Embryonic facial prominence (tissue), 1 donor: ENCODE measurements around the gene FANCI.
A peak's percentile ranks its signal among the peaks of the same experiment; 100 is the strongest.

ENCODE experiments used
- DNase-seq: peaks from one replicate; pipeline ENCODE4 v3.0.0-alpha.2; 2016; ENCODE audit errors: extremely low spot score

FANCI gene

DNA sequence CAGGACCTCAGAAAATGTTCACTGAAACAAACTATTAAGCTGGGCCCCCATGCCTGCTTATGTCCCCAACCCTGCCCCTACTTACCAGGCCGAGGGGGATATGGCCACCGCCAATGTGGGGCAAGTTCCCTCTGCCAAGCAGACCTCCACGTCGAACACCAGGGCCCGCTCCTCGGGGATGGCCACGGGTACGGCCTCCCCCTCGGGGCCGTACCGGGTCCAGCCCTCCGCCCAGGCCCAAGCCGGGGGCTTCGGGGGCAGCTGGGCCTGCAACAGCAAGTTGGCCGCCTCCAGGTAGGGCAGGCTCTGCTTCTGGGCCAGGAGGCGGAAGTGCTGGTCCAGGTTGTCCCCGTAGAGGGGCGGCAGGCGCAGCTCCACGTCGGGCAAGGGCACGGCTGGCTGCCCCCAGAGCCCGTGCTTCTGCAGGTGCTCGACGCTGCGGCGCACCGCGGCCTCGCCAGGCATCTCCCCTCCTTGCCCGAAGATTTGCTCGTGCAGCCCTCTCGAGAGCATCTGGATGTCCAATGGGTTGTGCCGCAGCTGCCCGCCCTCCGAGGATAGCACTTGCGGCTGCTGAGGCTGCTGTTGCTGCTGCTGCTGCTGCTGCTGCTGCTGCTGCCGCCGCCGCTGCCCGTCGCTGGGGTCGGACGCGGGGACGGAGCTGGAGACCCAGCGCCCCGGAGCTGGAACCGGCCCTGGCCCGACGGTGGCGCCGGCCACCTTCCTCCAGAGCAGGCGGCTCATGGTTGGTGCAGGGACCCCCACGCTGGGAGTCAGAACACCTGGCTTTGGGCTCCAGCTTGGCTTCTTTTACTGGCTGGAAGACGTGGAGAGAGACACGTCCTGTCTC is 89.5 kb downstream of the FANCI start:
- no peak for DNase-seq

DNA sequence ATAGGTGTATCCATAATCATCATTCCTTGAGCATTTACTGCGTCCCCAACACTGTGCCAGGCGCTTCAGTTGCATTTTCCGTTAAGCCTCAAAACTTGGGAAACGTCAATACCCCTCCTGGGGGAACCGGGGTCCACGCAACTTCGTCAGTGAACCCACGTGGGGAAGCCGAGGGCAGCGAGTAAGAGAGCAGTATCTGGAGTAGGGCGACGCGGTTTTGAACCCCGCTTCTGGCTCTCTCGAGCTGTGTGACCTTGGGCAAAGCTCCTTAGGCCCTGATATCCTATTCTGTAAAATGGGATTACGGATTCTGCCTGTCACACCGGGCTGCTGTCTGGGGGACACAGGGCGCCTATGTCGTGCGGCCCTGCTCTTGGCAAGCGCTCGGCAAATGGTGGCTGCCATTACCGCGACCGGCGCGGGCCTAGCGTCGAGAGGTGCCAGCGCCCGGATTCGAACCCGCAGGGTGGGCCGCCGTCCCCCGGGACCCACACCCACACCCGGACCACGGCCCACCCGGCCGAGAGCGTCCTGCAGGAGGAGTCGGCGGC is 90.3 kb downstream of the FANCI start:
- no peak for DNase-seq

DNA sequence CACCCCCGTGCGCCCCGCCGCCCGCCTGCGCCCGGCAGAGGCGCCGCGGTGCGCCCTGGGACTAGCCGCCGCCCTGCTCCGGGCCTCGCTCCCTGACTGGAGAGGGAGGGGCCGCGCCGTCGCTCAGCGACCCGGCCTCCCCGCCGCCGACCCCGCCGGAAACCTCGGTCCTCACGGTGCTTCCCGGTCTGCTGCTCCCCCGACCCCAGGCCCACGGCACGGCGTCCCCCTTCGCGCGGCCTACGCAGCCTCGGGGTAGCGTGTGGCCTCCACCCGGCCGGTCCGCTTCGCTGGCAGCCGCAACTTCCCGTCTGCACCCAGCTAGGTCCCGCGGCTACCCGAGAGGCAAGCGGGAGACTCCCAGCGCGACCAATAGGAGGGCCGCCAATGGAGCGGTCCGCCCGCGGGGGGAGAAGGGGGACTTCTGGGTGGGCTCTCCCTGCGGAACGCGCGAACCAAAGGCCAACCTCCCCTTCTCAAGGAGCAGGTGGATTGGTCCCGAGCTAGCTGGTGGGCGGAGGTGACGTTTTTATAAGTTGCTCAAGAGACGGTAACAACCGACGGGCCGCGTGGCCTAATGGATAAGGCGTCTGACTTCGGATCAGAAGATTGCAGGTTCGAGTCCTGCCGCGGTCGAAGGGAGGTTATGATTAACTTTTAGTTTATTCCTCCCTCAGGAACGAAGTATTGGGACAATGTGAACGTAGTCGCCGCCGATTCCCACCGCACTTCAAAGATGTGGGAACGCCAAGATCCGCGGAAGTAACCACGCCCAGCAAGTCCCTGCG is 90.9 kb downstream of the FANCI start, which contains the start of gene POLG:
Gene POLG (minus strand): TSS at position 315 of the 788 bp plus-strand sequence. CDS start 1,070 bp downstream, outside the sequence.
- peak; percentile 99 for DNase-seq

GRCh38 chr15:89335298-89336041 is 91.7 kb downstream of the FANCI start:
- no peak for DNase-seq

GRCh38 chr15:89338036-89338435 is 94.3 kb downstream of the FANCI start:
- DNase-seq: no peak

- no peak for DNase-seq
These were observed 96.8 kb downstream of the FANCI start for GRCh38 chr15:89340573-89340972.

- DNase-seq: no peak
These were observed 97.7 kb downstream of the FANCI start for GRCh38 chr15:89341316-89342005.

DNA sequence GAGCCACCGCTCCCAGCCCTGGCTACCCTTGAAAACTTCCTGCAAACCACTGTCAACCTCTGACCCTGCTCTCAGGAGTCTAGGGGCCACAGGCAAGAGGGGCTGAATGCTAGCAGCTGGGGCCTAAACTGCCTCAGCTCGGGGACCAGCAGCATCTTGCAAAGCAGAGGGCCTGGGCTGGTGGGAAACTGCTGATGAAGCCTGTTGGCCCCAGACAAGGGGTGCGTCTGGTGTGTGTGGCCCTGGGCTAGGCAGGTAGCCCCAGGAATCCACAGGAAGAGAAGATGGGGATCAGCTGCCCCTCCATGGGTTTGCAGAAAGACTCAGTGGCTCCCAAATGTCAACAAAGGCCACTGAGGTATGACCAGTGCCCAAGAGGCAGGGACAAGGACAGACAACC is 99.1 kb downstream of the FANCI start:
- DNase-seq: no peak

DNA sequence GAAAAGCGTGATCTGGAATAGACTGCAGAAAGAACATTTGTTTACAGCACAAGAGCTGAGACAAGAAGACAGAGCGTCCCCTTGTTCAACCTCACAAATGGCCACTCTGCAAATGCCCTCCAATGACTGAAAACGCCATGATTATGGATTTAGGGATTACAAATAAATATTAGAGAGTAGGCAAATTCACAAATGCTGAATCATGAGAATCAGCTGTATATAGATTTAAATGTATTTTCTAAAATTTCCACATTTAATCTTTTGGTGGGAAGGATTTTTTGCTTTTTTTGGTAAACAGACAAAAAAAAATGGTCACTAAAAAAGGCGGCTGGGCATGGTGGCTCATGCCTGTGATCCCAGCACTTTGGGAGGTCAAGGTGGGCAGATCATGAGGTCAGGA is 101.5 kb downstream of the FANCI start:
- no peak for DNase-seq

DNA sequence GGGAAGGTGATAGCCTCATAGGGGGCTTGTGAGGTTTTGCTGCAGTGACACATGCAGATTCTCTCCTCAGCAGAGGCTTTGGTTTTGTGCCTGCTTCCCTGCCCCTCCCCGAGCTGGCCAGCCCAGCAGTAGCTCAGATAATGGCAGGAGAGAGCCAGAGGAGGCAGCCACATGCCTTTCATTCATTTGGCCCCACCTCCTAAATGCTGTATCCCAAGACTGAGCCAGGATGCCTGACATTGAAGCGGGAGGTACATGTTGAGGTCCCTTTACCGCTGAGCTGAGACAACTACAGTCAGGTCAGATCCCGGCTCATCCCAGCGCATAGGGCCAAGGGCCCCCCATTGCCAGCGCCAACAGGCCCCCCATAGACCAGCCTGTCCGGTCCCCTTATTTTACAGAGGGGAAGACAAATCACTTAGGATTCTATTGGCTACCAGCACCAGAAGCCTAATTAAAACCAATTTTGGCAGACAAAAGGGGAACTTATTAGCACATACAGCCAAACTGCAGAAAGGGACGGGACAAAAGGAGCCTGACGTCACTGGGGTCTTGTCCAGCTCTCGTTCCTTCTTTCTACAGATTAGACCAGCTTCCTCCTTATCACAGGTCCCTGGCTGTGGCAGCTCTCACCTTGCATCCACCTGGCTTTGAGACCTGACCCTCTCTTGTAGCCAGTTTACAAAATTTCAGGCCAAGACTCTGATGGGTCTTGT is 102.9 kb downstream of the FANCI start:
- DNase-seq: no peak

- DNase-seq: no peak
These were observed 105.4 kb downstream of the FANCI start for GRCh38 chr15:89349206-89349558.

GRCh38 chr15:89352476-89352875 is 108.7 kb downstream of the FANCI start:
- DNase-seq: no peak

DNA sequence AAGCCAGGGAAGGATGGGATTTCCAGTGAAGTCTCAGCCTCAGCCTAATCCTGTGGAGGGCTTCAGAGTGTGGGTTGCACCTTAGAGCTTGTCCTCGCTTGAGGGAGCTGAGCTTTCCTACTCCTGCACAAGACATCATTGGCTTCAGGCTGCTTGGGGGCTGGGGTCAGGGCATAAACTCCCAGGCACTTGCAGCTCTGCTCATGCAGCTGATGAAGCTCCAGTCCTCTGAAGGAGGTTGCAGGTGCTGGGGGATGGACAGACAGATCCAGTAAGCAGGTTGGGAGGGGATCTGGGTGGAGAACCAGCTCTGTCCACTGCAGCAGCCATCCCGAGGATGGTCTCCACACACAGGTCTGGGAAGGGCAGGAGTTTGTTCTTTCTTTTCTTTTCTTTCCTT is 110.2 kb downstream of the FANCI start:
- no peak for DNase-seq

DNA sequence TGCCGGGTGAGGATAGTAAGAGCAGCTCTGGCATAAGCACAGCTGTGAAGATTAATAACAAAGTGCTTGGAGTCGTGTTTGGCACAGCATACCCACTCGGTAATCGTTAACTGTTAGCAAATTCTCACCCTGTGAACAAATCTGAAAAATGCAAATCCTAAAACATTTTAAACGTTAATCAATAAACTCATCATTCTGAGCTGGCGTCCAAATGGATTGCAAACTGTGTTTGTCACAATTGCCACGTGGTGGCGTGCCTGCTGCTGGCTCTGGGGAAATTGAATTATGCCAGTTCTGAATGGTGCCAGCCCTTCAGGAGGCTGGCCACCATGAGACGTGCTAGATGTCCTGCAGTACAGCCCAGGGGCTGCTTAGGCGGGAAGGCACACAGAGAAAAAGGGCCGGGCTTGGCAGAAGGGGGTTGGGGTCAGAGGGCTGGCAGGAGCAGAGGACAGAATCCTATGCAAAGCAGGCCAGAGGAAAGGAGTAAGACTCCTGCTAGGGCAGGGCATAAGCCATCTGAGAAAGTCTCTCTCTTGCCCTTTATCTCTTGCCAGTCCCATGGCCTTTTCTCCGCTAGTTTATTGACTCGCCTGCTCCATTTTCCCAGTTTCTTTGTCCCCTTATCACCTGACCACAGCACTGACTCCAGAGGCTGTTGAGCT is 113.0 kb downstream of the FANCI start:
- no peak for DNase-seq

GRCh38 chr15:89358435-89358754 is 114.6 kb downstream of the FANCI start:
- no peak for DNase-seq

DNA sequence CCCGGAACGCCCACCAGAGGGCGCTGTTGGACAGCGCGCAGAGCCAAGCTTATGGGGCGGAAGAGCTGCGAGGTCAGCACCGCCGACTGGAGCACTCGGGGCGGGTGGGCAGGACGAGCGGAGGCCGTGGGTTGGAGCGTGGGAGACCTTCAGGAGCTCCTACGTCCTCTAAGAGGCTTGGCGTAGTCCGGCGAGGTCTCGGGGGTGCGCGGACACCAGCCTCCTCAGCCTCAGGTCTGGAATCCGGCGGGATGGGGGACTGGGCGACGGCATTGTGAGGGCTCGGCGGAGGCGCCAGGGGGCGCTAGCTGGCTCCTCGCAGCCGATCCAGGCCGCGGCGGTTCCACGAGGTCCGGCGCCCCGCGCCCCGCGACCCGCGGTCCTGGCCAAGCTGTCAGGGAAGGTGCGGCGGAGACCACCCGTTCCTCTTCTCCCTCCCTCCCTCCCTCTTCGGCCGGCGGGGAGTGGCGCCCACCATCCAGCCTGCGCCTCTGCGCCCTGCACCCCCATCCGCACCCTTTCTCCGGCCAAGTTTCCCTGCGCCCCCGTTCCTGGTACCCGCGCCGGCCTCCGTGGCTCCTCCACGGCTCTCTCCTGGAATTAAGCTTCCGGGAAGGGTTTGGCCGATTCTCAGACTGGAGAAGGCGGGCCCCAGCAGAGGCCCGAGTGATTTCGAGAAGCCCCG is 115.1 kb downstream of the FANCI start:
- peak; percentile 50 for DNase-seq

DNA sequence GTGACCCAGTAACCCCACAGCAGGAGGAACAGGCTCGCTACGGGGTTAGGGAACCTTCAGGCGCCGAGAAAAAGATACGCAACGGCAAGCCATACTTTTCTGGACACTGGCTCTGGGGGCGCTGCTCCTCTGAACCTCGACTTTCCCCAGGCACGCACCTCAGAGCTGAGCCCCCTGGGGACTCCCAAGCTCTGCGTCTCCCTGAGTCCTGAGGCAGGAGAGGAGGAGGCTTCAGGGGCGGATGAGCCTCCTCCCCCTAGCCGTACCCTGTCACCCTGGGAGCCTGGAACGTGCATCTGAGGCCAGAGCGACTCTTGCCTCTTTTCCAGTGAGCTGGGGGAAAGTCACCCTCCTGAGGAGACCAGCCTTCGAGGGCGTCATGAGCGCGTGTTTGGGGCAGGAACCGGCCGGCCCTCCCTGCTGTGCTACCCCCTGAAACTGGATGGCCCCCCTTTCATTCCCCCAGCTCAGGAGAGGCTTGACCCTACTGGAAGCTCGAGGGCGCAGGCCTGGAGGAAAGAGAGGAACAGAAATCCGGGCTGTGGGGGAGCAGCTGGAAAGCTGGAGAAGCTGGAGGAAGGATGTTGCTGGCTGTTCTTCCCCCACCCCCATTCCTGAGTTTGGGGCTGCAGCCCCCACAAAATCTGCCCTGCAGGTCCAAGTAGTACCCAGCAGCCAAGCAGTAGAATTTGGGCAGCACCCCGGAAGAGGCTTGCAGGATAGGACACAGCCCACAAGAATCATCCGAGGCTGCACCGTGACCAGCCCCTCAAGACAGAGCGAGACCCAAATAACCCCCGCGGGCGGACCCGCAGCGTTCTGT is 115.9 kb downstream of the FANCI start:
- no peak for DNase-seq

DNA sequence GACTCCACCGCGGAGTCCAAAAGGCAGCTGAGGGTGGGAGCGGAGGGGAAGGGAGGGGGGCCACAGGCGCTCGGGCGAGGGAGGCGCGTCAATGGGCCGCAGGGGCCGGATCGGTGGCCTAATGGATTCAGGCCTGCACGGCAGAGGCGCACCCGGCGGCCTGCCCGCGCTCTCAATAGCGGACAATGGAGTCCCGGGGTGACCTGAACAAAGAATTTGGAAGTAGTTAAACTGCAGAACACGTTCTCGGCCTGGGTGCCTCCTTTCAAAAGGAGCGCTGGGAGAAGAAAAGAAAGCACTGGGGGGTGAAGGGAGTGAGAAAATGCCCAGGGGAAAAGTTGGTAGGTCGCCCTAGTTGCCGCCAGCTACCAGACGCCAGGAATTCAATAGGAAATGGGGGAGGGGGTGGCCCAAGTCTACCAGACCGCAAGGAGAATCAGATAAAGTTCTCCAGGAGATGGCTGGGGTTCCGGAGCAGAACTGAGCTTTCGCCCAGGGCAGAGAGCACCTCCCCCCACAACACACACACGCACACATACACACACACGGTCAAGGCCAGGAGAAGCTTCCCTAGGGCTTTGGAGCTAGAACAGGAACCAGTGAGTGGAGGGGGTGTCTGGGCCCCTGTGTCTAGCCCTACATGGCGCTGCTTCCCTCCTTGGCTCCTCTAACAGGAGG is 116.7 kb downstream of the FANCI start:
- no peak for DNase-seq
